Activated CD8-positive, alpha-beta memory T cell treated with anti-CD3 and anti-CD28 coated beads for 1 hour (primary cell): ENCODE results near the gene ZNF407.

Source experiments
- DNase-seq, 2 donors: peaks; one replicate each; pipeline ENCODE4 v3.0.0-alpha.2; 2020; ENCODE audit warnings: low read depth in 1 of 2; ENCODE audit errors: extremely low read depth in 1 of 2

Gene ZNF407

GRCh38 chr18:74579496-74580065 is 18.1 kb upstream of the ZNF407 start:
- DNase-seq = no peak

GRCh38 chr18:74582642-74583041 is 15.0 kb upstream of the ZNF407 start:
- no peak for DNase-seq

GRCh38 chr18:74587441-74587840 is 10.2 kb upstream of the ZNF407 start:
- DNase-seq = no peak

GRCh38 chr18:74589021-74589420 is 8.6 kb upstream of the ZNF407 start:
- no peak for DNase-seq

GRCh38 chr18:74589811-74590210 is 7.9 kb upstream of the ZNF407 start:
- no peak for DNase-seq

GRCh38 chr18:74590671-74591070 is 7.0 kb upstream of the ZNF407 start:
- DNase-seq = no peak

GRCh38 chr18:74595431-74595830 is 2.2 kb upstream of the ZNF407 start:
- no peak for DNase-seq

GRCh38 chr18:74597034-74597661 is 522 bp upstream of the ZNF407 start:
- peak; percentile 16 to 56 for DNase-seq

- DNase-seq = peak; percentile 43 to 47
These were observed 806 bp downstream of the ZNF407 start for GRCh38 chr18:74598350-74599001.

GRCh38 chr18:74604361-74604760 is 6.7 kb downstream of the ZNF407 start:
- no peak for DNase-seq

GRCh38 chr18:74604774-74605173 is 7.1 kb downstream of the ZNF407 start:
- no peak for DNase-seq

- no peak for DNase-seq
These were observed 11.0 kb downstream of the ZNF407 start for GRCh38 chr18:74608681-74609080.

- DNase-seq = no peak
These were observed 11.9 kb downstream of the ZNF407 start for GRCh38 chr18:74609535-74609934.

- no peak for DNase-seq
These were observed 12.5 kb downstream of the ZNF407 start for GRCh38 chr18:74610051-74610615.

GRCh38 chr18:74610860-74611259 is 13.2 kb downstream of the ZNF407 start:
- no peak for DNase-seq

GRCh38 chr18:74611765-74612164 is 14.1 kb downstream of the ZNF407 start:
- DNase-seq = no peak

GRCh38 chr18:74613381-74613780 is 15.7 kb downstream of the ZNF407 start:
- DNase-seq = no peak

GRCh38 chr18:74616494-74616893 is 18.8 kb downstream of the ZNF407 start:
- no peak for DNase-seq

GRCh38 chr18:74617486-74617885 is 19.8 kb downstream of the ZNF407 start:
- no peak for DNase-seq

- DNase-seq = no peak
These were observed 24.4 kb downstream of the ZNF407 start for GRCh38 chr18:74622072-74622471.

- no peak for DNase-seq
These were observed 25.6 kb downstream of the ZNF407 start for GRCh38 chr18:74623047-74623816.
